Iris pigment epithelial cell (primary cell): ENCODE results near the gene SULT1B1.
A peak's percentile ranks its signal among the peaks of the same experiment; 100 is the strongest.

ENCODE experiments used
- DNase-seq: peaks from one replicate; pipeline ENCODE4 v3.0.0-alpha.2; 2011; ENCODE audit warnings: low read depth

The SULT1B1 gene

GRCh38 chr4:69749771-69750170 lies 10.6 kb downstream of the SULT1B1 start:
- DNase-seq = peak; percentile 90

GRCh38 chr4:69748173-69748572 lies 12.2 kb downstream of the SULT1B1 start:
- peak; percentile 92 for DNase-seq

- no peak for DNase-seq
Observed at GRCh38 chr4:69744157-69744478, 16.3 kb downstream of the SULT1B1 start.

- DNase-seq = no peak
Observed at GRCh38 chr4:69743476-69744156, 16.8 kb downstream of the SULT1B1 start.

- no peak for DNase-seq
Observed at GRCh38 chr4:69742596-69742995, 17.8 kb downstream of the SULT1B1 start.

- no peak for DNase-seq
Observed at GRCh38 chr4:69738872-69739271, 21.5 kb downstream of the SULT1B1 start.

- no peak for DNase-seq
Observed at GRCh38 chr4:69735119-69735518, 25.3 kb downstream of the SULT1B1 start.

GRCh38 chr4:69731847-69732246 lies 28.6 kb downstream of the SULT1B1 start:
- no peak for DNase-seq

GRCh38 chr4:69731241-69731640 lies 29.2 kb downstream of the SULT1B1 start:
- DNase-seq = peak; percentile 76

- no peak for DNase-seq
Observed at GRCh38 chr4:69730002-69730401, 30.4 kb downstream of the SULT1B1 start.

- peak; percentile 52 for DNase-seq
Observed at GRCh38 chr4:69727926-69728325, 32.5 kb downstream of the SULT1B1 start.

- no peak for DNase-seq
Observed at GRCh38 chr4:69727426-69727825, 33.0 kb downstream of the SULT1B1 start.

- DNase-seq = no peak
Observed at GRCh38 chr4:69726971-69727370, 33.4 kb downstream of the SULT1B1 start.

- DNase-seq = peak; percentile 65
Observed at GRCh38 chr4:69718396-69719271, 41.8 kb downstream of the SULT1B1 start.

- no peak for DNase-seq
Observed at GRCh38 chr4:69717778-69718177, 42.6 kb downstream of the SULT1B1 start.

GRCh38 chr4:69716654-69717053 lies 43.8 kb downstream of the SULT1B1 start:
- no peak for DNase-seq

GRCh38 chr4:69714086-69714485 lies 46.3 kb downstream of the SULT1B1 start:
- DNase-seq = no peak

- peak; percentile 93 for DNase-seq
Observed at GRCh38 chr4:69713593-69713992, 46.8 kb downstream of the SULT1B1 start.

- DNase-seq = no peak
Observed at GRCh38 chr4:69710580-69710979, 49.8 kb downstream of the SULT1B1 start.

- DNase-seq = peak; percentile 65
Observed at GRCh38 chr4:69708211-69708610, 52.2 kb downstream of the SULT1B1 start.

GRCh38 chr4:69707807-69708206 lies 52.6 kb downstream of the SULT1B1 start:
- no peak for DNase-seq

GRCh38 chr4:69702201-69702600 lies 58.2 kb downstream of the SULT1B1 start:
- no peak for DNase-seq

- no peak for DNase-seq
Observed at GRCh38 chr4:69701696-69702095, 58.7 kb downstream of the SULT1B1 start.
